HG03196 (cell line): Measurements from ENCODE around the gene RNU4-1.
"Not testable (repeated sequence)": the region's sequence is repeated elsewhere in the genome, so short reads cannot be mapped to it uniquely, and the experiment has no call there.

ENCODE experiments used
- ATAC-seq: cut with Tn5 transposase; IDR thresholded peaks from one replicate; pipeline ENCODE4 v1.9.1; 2021; ENCODE audit not compliant: unreplicated experiment

The RNU4-1 gene

GRCh38 chr12:120259418-120260202 is 33.4 kb downstream of the RNU4-1 start:
- no peak for ATAC-seq

GRCh38 chr12:120258323-120258896 is 34.6 kb downstream of the RNU4-1 start:
- no peak for ATAC-seq

DNA sequence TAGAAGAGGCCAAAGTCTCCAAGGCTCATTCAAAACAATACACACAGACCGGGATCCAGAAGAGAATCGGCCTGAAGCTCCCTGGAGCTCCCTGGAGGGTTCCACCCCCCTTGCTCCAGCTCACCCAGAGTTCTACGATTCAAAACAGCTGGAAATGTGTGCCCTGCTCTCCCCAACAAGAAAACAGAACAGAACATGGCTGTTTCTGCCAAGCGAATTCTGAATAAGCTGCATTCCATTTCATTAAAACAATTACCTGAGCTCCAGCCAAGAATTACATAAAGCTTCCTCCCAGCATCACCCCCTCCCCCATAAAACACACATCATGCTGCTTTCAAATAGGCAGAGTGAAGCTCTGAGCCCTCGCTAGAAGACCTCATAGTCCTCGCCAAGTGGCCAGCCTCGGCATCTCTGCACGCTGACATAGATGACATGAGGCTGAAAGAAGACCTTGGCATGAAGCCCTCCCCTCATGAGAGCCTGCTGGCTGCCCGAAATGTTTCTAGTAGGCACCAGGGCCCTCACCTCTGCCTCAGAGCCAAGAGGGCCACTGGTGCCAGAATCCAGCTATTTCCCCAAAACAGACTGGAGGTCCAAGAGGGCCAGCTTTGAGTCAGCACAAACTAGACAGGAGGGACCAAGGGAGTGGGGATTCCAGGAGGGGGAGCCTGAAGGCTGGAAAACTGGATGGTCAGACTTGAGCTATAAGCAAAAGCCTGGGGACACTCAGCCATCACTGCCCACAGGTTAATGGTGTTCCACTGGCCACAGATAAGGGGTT is 35.8 kb downstream of the RNU4-1 start:
- no peak for ATAC-seq

DNA sequence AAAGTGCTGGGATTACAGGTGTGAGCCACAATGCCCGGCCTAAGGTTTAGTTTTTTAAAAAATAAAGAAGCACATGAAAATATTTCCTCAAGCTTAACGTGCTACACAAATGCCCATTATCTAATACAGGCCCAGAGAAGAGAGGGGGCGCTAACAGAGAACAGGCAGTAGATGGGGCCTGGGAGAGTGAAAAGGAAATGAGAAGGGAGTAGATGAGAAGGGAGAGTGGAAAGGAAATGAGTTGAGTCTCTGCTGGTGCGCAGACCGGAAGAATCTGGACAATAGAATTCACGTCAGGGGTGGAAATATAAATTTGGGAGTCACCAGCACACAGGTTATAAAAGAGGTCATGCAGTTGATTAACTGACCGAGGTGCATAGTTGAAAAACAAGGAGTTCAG is 38.2 kb downstream of the RNU4-1 start:
- ATAC-seq: no peak

DNA sequence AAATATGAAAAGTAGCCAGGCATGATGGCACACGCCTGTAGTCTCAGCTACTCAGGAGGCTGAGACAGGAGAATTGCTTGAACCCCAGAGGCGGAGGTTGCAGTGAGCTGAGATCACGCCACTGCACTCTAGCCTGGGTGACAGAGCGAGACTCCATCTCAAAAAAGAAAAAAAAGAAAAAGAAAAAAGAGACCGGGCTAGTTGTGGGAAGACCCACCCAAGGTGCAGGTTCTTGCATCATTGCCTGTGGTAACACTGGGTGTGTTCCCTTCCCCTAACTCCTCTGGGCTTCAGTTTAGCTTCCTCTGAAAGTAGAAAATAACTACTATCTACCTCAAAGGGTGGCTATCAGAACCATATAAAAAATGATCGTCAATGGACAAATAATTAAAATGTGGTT is 39.7 kb downstream of the RNU4-1 start:
- not testable (repeated sequence) for ATAC-seq

DNA sequence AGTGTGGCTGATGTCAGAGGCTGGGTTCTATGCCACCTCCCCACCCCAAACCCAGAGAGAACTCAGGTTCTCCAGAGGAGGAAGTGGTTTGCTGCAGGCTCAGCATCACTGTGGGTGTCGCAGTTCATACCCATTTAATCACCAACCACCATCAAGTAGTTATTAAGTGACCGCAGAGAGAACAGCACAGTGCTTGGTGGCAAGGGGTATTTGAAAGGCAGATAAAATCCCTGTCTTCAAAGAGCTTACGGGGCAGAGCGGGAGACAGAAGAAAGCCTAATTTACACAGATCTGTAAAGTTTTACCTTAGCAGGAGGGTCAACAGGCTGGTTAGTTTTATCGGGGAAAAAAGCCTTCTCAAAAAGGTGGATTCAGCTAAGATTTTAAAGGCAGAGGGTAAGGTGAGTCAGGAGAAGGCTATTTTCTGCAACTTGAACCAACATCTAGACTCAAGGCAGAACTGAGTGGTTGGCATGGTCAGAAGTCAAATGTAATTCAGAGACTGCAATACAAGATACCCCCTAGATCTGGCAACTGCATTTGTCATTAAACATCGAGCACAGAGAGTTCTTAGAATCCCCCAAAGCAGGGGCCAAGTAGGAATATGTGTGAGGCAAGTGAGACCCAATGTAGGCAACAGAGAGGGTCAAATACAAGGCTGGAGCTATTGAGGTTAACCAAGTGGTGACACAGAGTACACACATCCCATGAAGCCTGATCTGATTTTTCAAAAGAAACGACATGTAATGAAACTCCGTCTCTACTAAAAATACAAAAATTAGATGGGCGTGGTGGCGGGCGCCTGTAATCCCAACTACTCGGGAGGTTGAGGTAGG is 40.7 kb downstream of the RNU4-1 start:
- ATAC-seq: no peak

- ATAC-seq: not testable (repeated sequence)
Measured at GRCh38 chr12:120251364-120252070, 41.5 kb downstream of the RNU4-1 start.

GRCh38 chr12:120249875-120250795 is 42.9 kb downstream of the RNU4-1 start:
- no peak for ATAC-seq

DNA sequence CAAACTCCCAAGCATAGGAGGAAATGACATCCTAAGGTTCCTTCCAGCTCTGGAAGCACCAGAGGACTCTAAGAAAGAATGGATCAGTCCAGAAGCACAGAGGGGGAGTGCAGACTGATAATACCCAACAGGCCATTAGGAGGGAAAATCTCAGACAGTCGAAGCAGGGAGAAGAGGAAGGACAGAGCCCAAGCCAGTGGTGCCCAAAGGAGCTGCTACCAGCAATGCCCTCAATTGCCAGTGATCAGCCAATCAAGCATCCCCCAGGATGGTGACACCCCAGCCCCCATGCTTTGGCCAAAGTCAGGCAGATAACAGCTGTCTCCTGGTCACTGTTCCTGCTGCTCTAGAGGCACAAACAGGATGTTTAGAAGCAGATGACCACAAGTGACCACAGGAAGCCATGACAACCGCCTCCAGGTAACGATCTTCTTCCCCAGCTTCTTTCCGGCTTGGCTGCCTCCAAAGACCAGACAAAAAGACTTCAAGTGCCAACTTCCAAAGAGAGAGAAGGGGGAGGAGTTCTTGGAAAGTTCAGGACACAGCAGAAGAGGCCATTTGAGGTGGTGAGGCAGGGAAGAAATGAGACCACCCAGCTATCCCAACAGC is 43.7 kb downstream of the RNU4-1 start:
- ATAC-seq: no peak

DNA sequence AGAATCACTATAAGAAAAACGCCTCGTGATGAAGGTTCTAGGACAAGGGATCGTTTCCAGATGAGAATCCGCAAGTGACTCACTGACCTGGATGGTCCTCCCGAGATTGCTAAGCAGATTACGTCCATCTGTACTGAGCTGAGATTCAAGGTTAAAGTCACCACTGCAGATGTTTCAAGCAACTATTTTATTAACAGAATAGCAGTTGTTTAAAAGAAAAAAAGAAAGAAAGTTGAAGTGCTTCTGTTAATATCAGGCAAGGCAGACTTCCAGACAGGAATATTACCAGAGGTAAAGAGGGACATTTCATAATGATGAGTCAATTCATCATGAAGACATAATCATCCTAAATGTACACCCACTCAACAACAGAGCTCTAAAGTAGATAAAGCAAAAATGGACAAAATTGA is 45.4 kb downstream of the RNU4-1 start:
- ATAC-seq: no peak

- ATAC-seq: no peak
Measured at GRCh38 chr12:120247183-120247582, 45.9 kb downstream of the RNU4-1 start.

- not testable (repeated sequence) for ATAC-seq
Measured at GRCh38 chr12:120246705-120247104, 46.3 kb downstream of the RNU4-1 start.
